H1 (cell line): Measurements from ENCODE around the gene TRIOBP. TPM values are rescaled to one million over a fixed set of nuclear protein-coding genes. Genes with fewer than 3 reads are reported as not detected.
A peak's percentile ranks its signal among the peaks of the same experiment; 100 is the strongest.

Experiments
- CHD1 ChIP-seq: IDR thresholded peaks from 2 replicates; pipeline ENCODE4 v1.6.1; 2012; ENCODE audit warnings: low read depth, low read length, improper control_type of control experiment
- CHD7 ChIP-seq: fragments of 300-600 bp; sonication (generic); IDR thresholded peaks from 2 replicates; pipeline ENCODE4 v1.7.1; 2012; ENCODE audit warnings: low read length, moderate library complexity, mild to moderate bottlenecking, inconsistent platforms; ENCODE audit not compliant: insufficient replicate concordance
- FOSL1 ChIP-seq: IDR thresholded peaks from 2 replicates; pipeline ENCODE4 v1.6.1; 2011; ENCODE audit warnings: mild to moderate bottlenecking, low read depth, low read length, moderate library complexity; ENCODE audit not compliant: insufficient read depth
- KDM1A ChIP-seq: fragments of 200-600, 300-600 bp; sonication (generic); IDR thresholded peaks from 2 replicates; pipeline ENCODE4 v1.7.1; 2016; ENCODE audit warnings: mild to moderate bottlenecking, low read length, borderline replicate concordance
- POLR2AphosphoS5 ChIP-seq: IDR thresholded peaks from 2 replicates; pipeline ENCODE4 v1.6.1; 2011; ENCODE audit warnings: low read depth, low read length
- SIRT6 ChIP-seq: IDR thresholded peaks from one replicate; pipeline ENCODE4 v1.7.1; 2012; ENCODE audit warnings: low read length, inconsistent platforms
- SRF ChIP-seq: IDR thresholded peaks from 2 replicates; pipeline ENCODE4 v1.6.1; 2011; ENCODE audit warnings: mild to moderate bottlenecking, low read depth, low read length, moderate library complexity
- YY1 ChIP-seq: IDR thresholded peaks from 2 replicates; pipeline ENCODE4 v1.6.1; 2011; ENCODE audit warnings: low read depth, mild to moderate bottlenecking, low read length
- polyA plus RNA-seq, 7 experiments: library from polyadenylated mRNA; depleted of rRNA in 3 of 7; stranded (reverse) in 5 of 7; unstranded in 2 of 7; fragments of >200 nt in 5 of 7; fragments of 200-250 nt in 2 of 7; gene quantifications; 1 replicate in 5 of 7; 2 replicates in 1 of 7; 4 replicates in 1 of 7; pipeline versions ENCODE4 v1.2.1 to v1.2.3, GENCODE V29; 2011 to 2013; ENCODE audit warnings: missing spikeins in 2 of 7, mixed read lengths in 2 of 7
- total RNA-seq: library from RNA; stranded (reverse); fragmentation: NEBNext Ultra II Directional; extraction: Animal tissue kit (Norgen Biotek cat#: 25700); gene quantifications from 2 replicates; pipeline ENCODE4 v1.2.1, GENCODE V29; 2021
- TF ChIP-seq, protein P1 (sequence below), 3 experiments: IDR thresholded peaks; 1 replicate in 2 of 3; 2 replicates in 1 of 3; pipeline versions ENCODE4 v1.5.1 to v1.6.1; 2011; ENCODE audit warnings: low read length in 3 of 3, mild to moderate bottlenecking in 3 of 3, inconsistent platforms in 2 of 3, low read depth in 1 of 3, moderate library complexity in 1 of 3; ENCODE audit not compliant: insufficient read depth in 1 of 3; ENCODE audit errors: control extremely low read depth in 1 of 3

Gene TRIOBP
- total and polyA plus RNA-seq, 2 of the 8 experiments (the other 6 are each of a cell fraction or from before 2014, with no cell fraction given), result 18.2 to 27.3 TPM

GRCh38 chr22:37803195-37803638 is 106.4 kb downstream of the TRIOBP start (continued):
- 0 out of 2 replicates have a peak, but pooled peaks have one; percentile 9 for TF ChIP-seq KDM1A
- no peak for TF ChIP-seq YY1
- TF ChIP-seq SIRT6, result no peak
- TF ChIP-seq CHD7, result no peak
- TF ChIP-seq FOSL1, result no peak
- no peak for TF ChIP-seq POLR2AphosphoS5
- no peak for TF ChIP-seq CHD1
- no peak for TF ChIP-seq SRF
- TF ChIP-seq, protein P1, sequence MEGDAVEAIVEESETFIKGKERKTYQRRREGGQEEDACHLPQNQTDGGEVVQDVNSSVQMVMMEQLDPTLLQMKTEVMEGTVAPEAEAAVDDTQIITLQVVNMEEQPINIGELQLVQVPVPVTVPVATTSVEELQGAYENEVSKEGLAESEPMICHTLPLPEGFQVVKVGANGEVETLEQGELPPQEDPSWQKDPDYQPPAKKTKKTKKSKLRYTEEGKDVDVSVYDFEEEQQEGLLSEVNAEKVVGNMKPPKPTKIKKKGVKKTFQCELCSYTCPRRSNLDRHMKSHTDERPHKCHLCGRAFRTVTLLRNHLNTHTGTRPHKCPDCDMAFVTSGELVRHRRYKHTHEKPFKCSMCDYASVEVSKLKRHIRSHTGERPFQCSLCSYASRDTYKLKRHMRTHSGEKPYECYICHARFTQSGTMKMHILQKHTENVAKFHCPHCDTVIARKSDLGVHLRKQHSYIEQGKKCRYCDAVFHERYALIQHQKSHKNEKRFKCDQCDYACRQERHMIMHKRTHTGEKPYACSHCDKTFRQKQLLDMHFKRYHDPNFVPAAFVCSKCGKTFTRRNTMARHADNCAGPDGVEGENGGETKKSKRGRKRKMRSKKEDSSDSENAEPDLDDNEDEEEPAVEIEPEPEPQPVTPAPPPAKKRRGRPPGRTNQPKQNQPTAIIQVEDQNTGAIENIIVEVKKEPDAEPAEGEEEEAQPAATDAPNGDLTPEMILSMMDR (IDR thresholded peaks at IDR 0.05; ENCODE audit: control extremely low read depth in 1 of 3, insufficient read depth in 1 of 3, low read depth in 1 of 3, low read length in 3 of 3), result no peak
